ENCODE data around the gene LIPN.

Gene LIPN

GRCh38 chr10:88786032-88786770, 26.4 kb downstream of the LIPN start:
- no peak for ATAC-seq

- no peak for ATAC-seq
These were observed 27.6 kb downstream of the LIPN start for GRCh38 chr10:88787463-88787862.

GRCh38 chr10:88788924-88789323, 29.1 kb downstream of the LIPN start:
- ATAC-seq, result no peak

GRCh38 chr10:88791924-88792323, 32.1 kb downstream of the LIPN start:
- no peak for ATAC-seq

- no peak for ATAC-seq
These were observed 32.8 kb downstream of the LIPN start for GRCh38 chr10:88792661-88793060.

GRCh38 chr10:88793712-88794299, 34.0 kb downstream of the LIPN start:
- peak; percentile 86 to 90 for ATAC-seq

GRCh38 chr10:88794731-88795130, 34.9 kb downstream of the LIPN start:
- ATAC-seq, result no peak

GRCh38 chr10:88800152-88801125, 40.6 kb downstream of the LIPN start:
- peak; percentile 58 to 70 for ATAC-seq

GRCh38 chr10:88802523-88803285, 42.9 kb downstream of the LIPN start, which contains the start of gene LIPM:
Gene LIPM, plus strand, starts transcription at chr10:88802730. Its CDS starts 167 bp downstream, at chr10:88802897.
- no peak for ATAC-seq

GRCh38 chr10:88803641-88804040, 43.8 kb downstream of the LIPN start:
- ATAC-seq, result no peak

GRCh38 chr10:88804083-88804812, 44.4 kb downstream of the LIPN start:
- ATAC-seq, result no peak

- ATAC-seq, result no peak
These were observed 45.5 kb downstream of the LIPN start for GRCh38 chr10:88805361-88805760.

GRCh38 chr10:88805924-88806323, 46.1 kb downstream of the LIPN start:
- ATAC-seq, result no peak

- no peak for ATAC-seq
These were observed 49.8 kb downstream of the LIPN start for GRCh38 chr10:88809621-88810020.

GRCh38 chr10:88810196-88810961, 50.6 kb downstream of the LIPN start:
- peak; percentile 58 to 62 for ATAC-seq

- no peak for ATAC-seq
These were observed 53.4 kb downstream of the LIPN start for GRCh38 chr10:88813200-88813599.

- no peak for ATAC-seq
These were observed 59.5 kb downstream of the LIPN start for GRCh38 chr10:88819290-88819689.

- ATAC-seq, result no peak
These were observed 61.1 kb downstream of the LIPN start for GRCh38 chr10:88820748-88821401.

- no peak for ATAC-seq
These were observed 66.6 kb downstream of the LIPN start for GRCh38 chr10:88826388-88826787.

- no peak for ATAC-seq
These were observed 67.9 kb downstream of the LIPN start for GRCh38 chr10:88827671-88828070.
